K562 (cell line): ENCODE data around the gene MRPL10. TPM values are rescaled to one million over a fixed set of nuclear protein-coding genes. Genes with fewer than 3 reads are reported as not detected.
A peak's percentile ranks its signal among the peaks of the same experiment; 100 is the strongest.

ENCODE experiments used
- ADNP ChIP-seq: fragments of 200-800 bp; sonication (Bioruptor generic); IDR thresholded peaks from 2 replicates; pipeline ENCODE4 v1.6.1; 2016; ENCODE audit warnings: missing genetic modification characterization, missing compliant biosample characterization
- CCAR2 ChIP-seq: fragments of 200-400 bp; formaldehyde crosslinking; IDR thresholded peaks from 2 replicates; pipeline ENCODE4 v1.6.1; 2017; ENCODE audit warnings: mild to moderate bottlenecking, low read depth, low read length
- CEBPB ChIP-seq: fragments of 450-650 bp; IDR thresholded peaks from 2 replicates; pipeline ENCODE4 v1.6.1; 2016; ENCODE audit warnings: missing genetic modification characterization, missing compliant biosample characterization
- FOXK2 ChIP-seq, 2 experiments: fragments of 450-650 bp; IDR thresholded peaks in 1 of 2; conservative IDR thresholded peaks in 1 of 2; 2 replicates each; pipeline ENCODE4 v1.6.1; 2016; ENCODE audit warnings: low read depth in 2 of 2, mild to moderate bottlenecking in 1 of 2
- GTF2A2 ChIP-seq: IDR thresholded peaks from 2 replicates; pipeline ENCODE4 v1.6.1; 2016; ENCODE audit warnings: mild to moderate bottlenecking, missing genetic modification characterization, missing compliant biosample characterization
- GTF3C2 ChIP-seq: IDR thresholded peaks from 3 replicates; pipeline ENCODE4 v1.6.1; 2011; ENCODE audit warnings: borderline replicate concordance, mild to moderate bottlenecking, moderate library complexity; ENCODE audit not compliant: insufficient read length; ENCODE audit errors: extremely low read depth
- IRF1 ChIP-seq: sonication (generic); formaldehyde crosslinking; IDR thresholded peaks from 2 replicates; pipeline ENCODE4 v1.8.0; 2022; ENCODE audit warnings: missing genetic modification reagents, mild to moderate bottlenecking, borderline replicate concordance
- KDM1A ChIP-seq, 2 experiments: fragments of 450-650 bp; IDR thresholded peaks; 2 replicates each; pipeline ENCODE4 v1.6.1; 2016; ENCODE audit warnings: mild to moderate bottlenecking in 2 of 2
- MYNN ChIP-seq, 2 experiments: sonication (generic); formaldehyde crosslinking in 1 of 2; IDR thresholded peaks; 2 replicates each; pipeline versions ENCODE4 v1.5.0 to v1.6.1; 2016 to 2020; ENCODE audit warnings: antibody characterized with exemption in 1 of 2, missing genetic modification reagents in 1 of 2
- NR1H2 ChIP-seq: sonication (generic); formaldehyde crosslinking; IDR thresholded peaks from 2 replicates; pipeline ENCODE4 v1.4.0; 2020; ENCODE audit warnings: mild to moderate bottlenecking, missing genetic modification reagents
- NR2C2 ChIP-seq, 2 experiments: fragments of 200-800 bp in 1 of 2; sonication (Bioruptor generic) in 1 of 2; sonication (generic) in 1 of 2; formaldehyde crosslinking in 1 of 2; IDR thresholded peaks; 2 replicates each; pipeline versions ENCODE4 v1.6.1 to v1.8.0; 2016 to 2022; ENCODE audit warnings: mild to moderate bottlenecking in 1 of 2, missing compliant biosample characterization in 1 of 2, missing genetic modification characterization in 1 of 2, missing genetic modification reagents in 1 of 2
- PCBP2 ChIP-seq: fragments of 200-400 bp; formaldehyde crosslinking; IDR thresholded peaks from 2 replicates; pipeline ENCODE4 v1.6.1; 2018; ENCODE audit warnings: low read length, low read depth, mild to moderate bottlenecking, moderate library complexity; ENCODE audit not compliant: poor library complexity, severe bottlenecking
- PHB ChIP-seq: fragments of 250-450 bp; sonication (Bioruptor Pico); IDR thresholded peaks from 2 replicates; pipeline ENCODE4 v1.5.0; 2021
- RHOXF2B ChIP-seq: fragments of 250-450 bp; sonication (Bioruptor Pico); conservative IDR thresholded peaks from 2 replicates; pipeline ENCODE4 v1.5.1; 2021
- SAFB ChIP-seq: fragments of 200-400 bp; formaldehyde crosslinking; IDR thresholded peaks from 2 replicates; pipeline ENCODE4 v1.6.1; 2017; ENCODE audit warnings: low read depth, low read length, borderline replicate concordance
- SPI1 ChIP-seq: IDR thresholded peaks from 2 replicates; pipeline ENCODE4 v1.6.1; 2011; ENCODE audit warnings: low read depth, low read length, control low read depth, borderline replicate concordance
- SREBF1 ChIP-seq: fragments of 150-350 bp; IDR thresholded peaks from 2 replicates; pipeline ENCODE4 v1.6.1; 2014; ENCODE audit warnings: antibody characterized with exemption, low read depth, low read length, borderline replicate concordance
- SREBF2 ChIP-seq: sonication (generic); formaldehyde crosslinking; IDR thresholded peaks from 2 replicates; pipeline ENCODE4 v1.4.0; 2020; ENCODE audit warnings: mild to moderate bottlenecking, missing genetic modification reagents
- TBL1XR1 ChIP-seq, 2 experiments: IDR thresholded peaks; 2 replicates each; pipeline ENCODE4 v1.6.1; 2012; ENCODE audit warnings: improper control_type of control experiment in 2 of 2, low read length in 2 of 2, mild to moderate bottlenecking in 1 of 2
- ZFP30 ChIP-seq: fragments of 250-450 bp; sonication (Bioruptor Pico); IDR thresholded peaks from 2 replicates; pipeline ENCODE4 v1.8.0; 2022; ENCODE audit warnings: moderate library complexity, mild to moderate bottlenecking, inconsistent platforms, borderline replicate concordance
- ZFPM2 ChIP-seq: fragments of 250-450 bp; sonication (Bioruptor Pico); IDR thresholded peaks from 2 replicates; pipeline ENCODE4 v1.5.1; 2022; ENCODE audit warnings: mild to moderate bottlenecking
- ZNF347 ChIP-seq: fragments of 450-650 bp; formaldehyde crosslinking; IDR thresholded peaks from 2 replicates; pipeline ENCODE4 v1.4.0; 2020; ENCODE audit warnings: low read depth, mild to moderate bottlenecking, moderate library complexity
- ZNF444 ChIP-seq: fragments of 250-450 bp; sonication (Bioruptor Pico); IDR thresholded peaks from 2 replicates; pipeline ENCODE4 v1.4.0; 2020; ENCODE audit warnings: mild to moderate bottlenecking, moderate library complexity
- ZNF584 ChIP-seq: fragments of 200-800 bp; sonication (Bioruptor generic); IDR thresholded peaks from 2 replicates; pipeline ENCODE4 v1.6.1; 2016; ENCODE audit warnings: low read depth, mild to moderate bottlenecking, missing genetic modification characterization, missing compliant biosample characterization
- ZNF696 ChIP-seq: fragments of 250-450 bp; sonication (Bioruptor Pico); conservative IDR thresholded peaks from 2 replicates; pipeline ENCODE4 v1.4.0; 2020; ENCODE audit warnings: mild to moderate bottlenecking, moderate library complexity
- polyA plus RNA-seq, 8 experiments: library from polyadenylated mRNA; depleted of rRNA in 4 of 8; stranded (reverse) in 5 of 8; unstranded in 3 of 8; fragments of >200 nt; fragmentation: Nextera tagmentation in 2 of 8; fragmentation: Illumina TruSeq in 1 of 8; extraction: Ambion mirVana in 2 of 8; extraction: Trizol in 1 of 8; gene quantifications; 2 replicates each; pipeline versions ENCODE4 v1.2.1 to v1.2.3, GENCODE V29; 2011 to 2014; ENCODE audit warnings: inconsistent platforms in 1 of 8, missing spikeins in 1 of 8
- total RNA-seq, 7 experiments: library from RNA; depleted of rRNA in 6 of 7; stranded (reverse); fragments of >200 nt in 6 of 7; fragmentation: Illumina TruSeq in 2 of 7; extraction: Trizol in 2 of 7; gene quantifications; 2 replicates each; pipeline versions ENCODE4 v1.2.1 to v1.2.3, GENCODE V29; 2011 to 2021; ENCODE audit warnings: low replicate concordance in 1 of 7

The MRPL10 gene
- total and polyA plus RNA-seq, 9 of the 15 experiments (the other 6 are each of a cell fraction or from before 2014, with no cell fraction given): 27.8 to 105 (median 67.3) TPM

- TF ChIP-seq MYNN (IDR thresholded peaks at IDR 0.05): no peak; the same call in 1 of the 2 replicates
- no peak for TF ChIP-seq MYNN (CRISPR knock-in tag; IDR thresholded peaks at IDR 0.05)
- no peak for TF ChIP-seq IRF1 (CRISPR knock-in tag)
- TF ChIP-seq SPI1: no peak
- no peak for TF ChIP-seq PCBP2
- peak; percentile 41; the same call in 1 of the 2 replicates for TF ChIP-seq NR1H2
- no peak for TF ChIP-seq PHB (CRISPR knock-in tag)
- no peak for TF ChIP-seq GTF2A2 (tag)
- TF ChIP-seq ZNF696 (CRISPR knock-in tag): no peak
- TF ChIP-seq ZFP30 (CRISPR knock-in tag): no peak
- no peak for TF ChIP-seq ADNP (tag)
- no peak for TF ChIP-seq ZFPM2
- no peak for TF ChIP-seq CCAR2
- TF ChIP-seq FOXK2 (conservative IDR thresholded peaks at IDR 0.05 in 1 of 2, IDR thresholded peaks at IDR 0.05 in 1 of 2; ENCODE audit: low read depth in 2 of 2): peak; percentile 48 to 75; a peak in 3 of 4 replicates
- TF ChIP-seq SREBF1: no peak
- TF ChIP-seq NR2C2 (CRISPR knock-in tag; IDR thresholded peaks at IDR 0.05): no peak; the same call in 1 of the 2 replicates
- no peak for TF ChIP-seq NR2C2 (tag; IDR thresholded peaks at IDR 0.05)
- TF ChIP-seq ZNF444: no peak
- TF ChIP-seq GTF3C2: no peak
- TF ChIP-seq TBL1XR1 (IDR thresholded peaks at IDR 0.05; ENCODE audit: low read length in 2 of 2): no peak
- no peak for TF ChIP-seq SAFB
- TF ChIP-seq KDM1A (IDR thresholded peaks at IDR 0.05): peak; percentile 9 to 36; a peak in 2 of 4 replicates
- TF ChIP-seq CEBPB: no peak
- TF ChIP-seq SREBF2 (CRISPR knock-in tag): no peak
- TF ChIP-seq ZNF347 (CRISPR knock-in tag): no peak
- no peak for TF ChIP-seq RHOXF2B (CRISPR knock-in tag)
- TF ChIP-seq ZNF584 (CRISPR knock-in tag): no peak
These were observed at the start of gene MRPL10, which contains the start of gene LRRC46 (continued) for GRCh38 chr17:47831003-47831933.
